Mammary epithelial cell (primary cell): ENCODE measurements around the gene PRKAG1.

Source experiments
- CTCF ChIP-seq, 2 donors: IDR thresholded peaks in 1 of 2; conservative IDR thresholded peaks in 1 of 2; 2 replicates each; pipeline ENCODE4 v1.5.1; 2011 to 2012; ENCODE audit warnings: inconsistent platforms in 2 of 2, low read length in 2 of 2, mild to moderate bottlenecking in 2 of 2, control low read depth in 1 of 2, low read depth in 1 of 2; ENCODE audit not compliant: insufficient read depth in 1 of 2; ENCODE audit errors: extremely low read depth in 1 of 2
- EZH2 ChIP-seq: IDR thresholded peaks from 2 replicates; pipeline ENCODE4 v1.6.1; 2012; ENCODE audit warnings: low read length, inconsistent platforms, borderline replicate concordance

DNA sequence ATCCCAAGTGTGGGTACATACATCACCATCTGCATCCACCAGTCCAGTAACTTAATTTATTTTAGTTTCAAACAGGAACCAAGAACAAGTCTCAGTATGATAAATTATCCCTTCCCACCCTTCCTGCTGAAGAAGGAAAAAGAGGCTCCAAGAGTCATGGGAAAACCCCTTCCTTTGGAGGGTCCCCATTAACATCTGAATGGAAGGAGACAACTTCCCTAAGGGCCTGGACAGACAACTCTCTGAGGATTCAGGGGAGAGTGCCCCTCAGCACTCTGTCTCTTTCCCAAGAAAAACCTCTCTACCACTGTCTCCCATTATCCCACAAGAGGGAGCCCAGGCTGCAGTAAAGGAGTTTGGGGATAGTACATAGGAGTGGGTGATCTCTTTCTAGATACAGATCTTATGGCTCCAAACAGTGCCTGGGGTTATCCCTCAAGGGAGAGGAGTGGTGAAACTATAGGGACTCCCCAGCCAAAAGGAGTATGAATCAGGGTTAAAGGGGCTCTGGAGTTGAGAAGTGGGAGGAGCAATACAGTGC lies 53.2 kb downstream of the PRKAG1 start:
- peak; percentile 16 to 51 for TF ChIP-seq CTCF (conservative IDR thresholded peaks at IDR 0.05 in 1 of 2, IDR thresholded peaks at IDR 0.05 in 1 of 2; ENCODE audit: extremely low read depth in 1 of 2, insufficient read depth in 1 of 2, low read depth in 1 of 2, low read length in 2 of 2)
- TF ChIP-seq EZH2 = no peak
